Fibroblast of mammary gland (primary cell): ENCODE measurements around the gene TP53I3.
"Not testable (repeated sequence)": the region's sequence is repeated elsewhere in the genome, so short reads cannot be mapped to it uniquely, and the experiment has no call there.

Experiments used
- DNase-seq: peaks from one replicate; pipeline ENCODE4 v3.0.0-alpha.2; 2010; ENCODE audit warnings: low read depth
- H3K4me3 ChIP-seq: 2 replicates; pipeline ENCODE4 v1.5.1; 2011; ENCODE audit warnings: low read depth, mild to moderate bottlenecking, low read length, moderate library complexity; ENCODE audit not compliant: control insufficient read depth
- TF ChIP-seq, protein P1 (sequence below): conservative IDR thresholded peaks from 2 replicates; pipeline ENCODE4 v1.5.1; 2011; ENCODE audit warnings: low read depth, low read length, inconsistent platforms; ENCODE audit not compliant: control insufficient read depth, insufficient read depth

Gene TP53I3

DNA sequence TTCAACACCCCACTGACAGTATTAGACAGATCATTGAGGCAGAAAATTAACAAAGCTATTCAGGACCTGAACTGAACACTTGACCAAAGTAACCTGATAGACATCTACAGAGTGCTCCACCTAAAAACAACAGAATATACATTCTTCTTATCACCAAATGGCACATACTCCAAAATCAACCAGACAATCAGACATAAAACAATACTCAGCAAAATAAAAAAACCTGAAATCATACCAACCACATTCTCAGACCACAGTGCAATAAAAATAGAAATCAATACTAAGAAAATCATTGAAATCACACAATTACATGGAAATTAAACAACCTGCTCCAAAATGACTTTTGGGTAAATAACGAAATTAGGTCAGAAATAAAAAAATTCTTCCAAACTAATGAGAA, 22.7 kb upstream of the TP53I3 start:
- no peak overlapping the region for H3K4me3 ChIP-seq
- DNase-seq = no peak
- TF ChIP-seq, protein P1, sequence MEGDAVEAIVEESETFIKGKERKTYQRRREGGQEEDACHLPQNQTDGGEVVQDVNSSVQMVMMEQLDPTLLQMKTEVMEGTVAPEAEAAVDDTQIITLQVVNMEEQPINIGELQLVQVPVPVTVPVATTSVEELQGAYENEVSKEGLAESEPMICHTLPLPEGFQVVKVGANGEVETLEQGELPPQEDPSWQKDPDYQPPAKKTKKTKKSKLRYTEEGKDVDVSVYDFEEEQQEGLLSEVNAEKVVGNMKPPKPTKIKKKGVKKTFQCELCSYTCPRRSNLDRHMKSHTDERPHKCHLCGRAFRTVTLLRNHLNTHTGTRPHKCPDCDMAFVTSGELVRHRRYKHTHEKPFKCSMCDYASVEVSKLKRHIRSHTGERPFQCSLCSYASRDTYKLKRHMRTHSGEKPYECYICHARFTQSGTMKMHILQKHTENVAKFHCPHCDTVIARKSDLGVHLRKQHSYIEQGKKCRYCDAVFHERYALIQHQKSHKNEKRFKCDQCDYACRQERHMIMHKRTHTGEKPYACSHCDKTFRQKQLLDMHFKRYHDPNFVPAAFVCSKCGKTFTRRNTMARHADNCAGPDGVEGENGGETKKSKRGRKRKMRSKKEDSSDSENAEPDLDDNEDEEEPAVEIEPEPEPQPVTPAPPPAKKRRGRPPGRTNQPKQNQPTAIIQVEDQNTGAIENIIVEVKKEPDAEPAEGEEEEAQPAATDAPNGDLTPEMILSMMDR = no peak

DNA sequence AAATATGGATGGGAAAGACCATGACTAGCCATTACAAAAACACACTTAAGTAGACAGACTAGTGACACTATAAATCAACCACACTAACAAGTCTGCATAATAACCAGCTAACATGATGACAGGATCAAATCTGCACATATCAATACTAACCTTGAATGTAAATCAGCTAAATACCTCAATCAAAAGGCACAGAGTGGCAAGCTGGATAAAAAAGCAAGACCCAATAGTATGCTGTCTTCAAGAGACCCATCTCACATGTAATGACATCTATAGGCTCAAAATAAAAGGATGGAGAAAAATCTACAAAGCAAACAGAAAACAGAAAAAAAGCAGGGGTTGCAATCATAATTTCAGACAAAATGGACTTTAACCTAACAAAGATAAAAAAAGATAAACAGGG, 22.2 kb upstream of the TP53I3 start:
- no peak overlapping the region for H3K4me3 ChIP-seq
- DNase-seq = no peak
- TF ChIP-seq, protein P1 = no peak

DNA sequence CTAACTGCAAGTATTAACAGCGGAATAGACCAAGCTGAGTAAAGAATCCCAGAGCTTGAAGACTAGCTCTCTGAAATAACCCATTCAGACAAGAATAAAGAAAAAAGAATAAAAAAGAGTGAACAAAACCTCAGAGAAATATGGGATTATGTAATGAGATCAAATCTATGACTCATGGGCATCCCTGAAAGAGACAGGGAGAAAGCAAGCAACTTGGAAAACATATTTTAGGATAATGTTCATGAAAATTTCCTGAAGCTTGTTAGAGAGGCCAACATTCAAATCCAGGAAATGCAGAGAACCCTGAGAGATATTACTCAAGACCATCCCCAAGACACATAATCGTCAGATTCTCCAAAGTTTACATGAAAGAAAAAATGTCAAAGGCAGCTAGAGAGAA, 21.2 kb upstream of the TP53I3 start:
- peak; percentile 29 for DNase-seq
- TF ChIP-seq, protein P1 = no peak

DNA sequence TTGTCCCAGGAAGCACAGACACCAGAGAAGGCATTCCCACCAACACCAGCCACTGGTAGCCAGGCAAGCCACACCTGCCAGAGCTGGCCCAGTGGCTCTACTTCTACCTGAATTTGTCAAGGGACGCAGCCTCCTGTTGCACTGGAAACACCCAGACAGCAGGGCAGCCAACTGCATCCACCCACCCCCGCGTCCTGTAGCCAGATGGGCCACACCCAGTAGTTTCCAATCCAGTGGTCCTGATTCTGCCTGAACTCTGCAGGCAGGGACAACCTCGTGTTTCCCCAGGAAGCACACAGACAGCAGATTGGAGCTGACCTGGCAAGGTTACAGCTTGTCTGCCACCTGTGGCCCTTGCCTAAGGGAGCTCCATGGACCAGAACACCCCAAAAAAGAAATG, 20.3 kb upstream of the TP53I3 start:
- DNase-seq = no peak
- TF ChIP-seq, protein P1 = no peak
- H3K4me3 ChIP-seq = no peak overlapping the region

More for the DNA sequence above, 21.2 kb upstream of the TP53I3 start:
- no peak overlapping the region for H3K4me3 ChIP-seq

DNA sequence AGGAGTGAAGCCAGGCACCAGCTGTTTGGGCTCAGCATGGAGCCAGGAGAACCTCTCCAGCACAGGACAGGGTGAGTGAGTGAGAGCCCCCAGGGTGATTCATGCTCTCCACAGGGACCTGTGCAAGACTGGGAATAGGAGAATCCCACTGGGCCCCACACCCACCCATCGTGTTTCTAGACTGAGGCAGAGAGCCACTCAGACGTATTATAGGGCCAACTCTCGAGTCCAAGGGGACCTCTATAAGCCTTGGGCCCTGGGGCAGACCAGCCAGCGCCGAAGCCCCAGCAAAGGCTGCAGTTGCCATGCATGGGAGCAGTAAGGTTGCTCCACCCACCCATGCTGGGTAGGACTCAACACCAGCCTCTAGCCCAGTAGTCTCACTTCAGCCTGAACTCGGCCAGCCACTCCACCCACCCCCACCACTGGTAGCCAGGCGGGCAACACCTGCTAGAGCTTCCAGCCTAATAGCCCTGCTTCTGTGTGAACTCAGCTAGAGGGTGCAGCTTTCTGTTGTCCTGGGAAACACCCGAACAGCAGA, 19.5 kb upstream of the TP53I3 start:
- TF ChIP-seq, protein P1 = no peak
- DNase-seq = no peak
- no peak overlapping the region for H3K4me3 ChIP-seq

DNA sequence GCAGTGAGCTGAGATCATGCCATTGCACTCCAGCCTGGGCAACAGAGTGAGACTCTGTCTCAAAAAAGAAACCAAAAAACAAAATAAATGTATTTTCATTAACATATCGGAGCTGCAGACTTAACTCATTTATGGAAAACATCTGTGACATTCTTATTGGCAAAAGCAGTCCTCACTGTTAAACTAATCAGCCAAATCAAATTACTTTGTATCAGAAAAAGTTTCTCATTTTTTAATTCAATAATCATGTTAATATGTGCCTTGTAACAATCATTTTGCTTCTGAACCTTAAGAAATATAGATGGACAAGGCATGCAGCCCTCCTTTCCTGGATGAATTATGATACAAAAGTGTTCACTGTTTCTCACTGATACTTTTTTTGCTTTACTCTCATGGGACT, 18.0 kb upstream of the TP53I3 start:
- no peak overlapping the region for H3K4me3 ChIP-seq
- TF ChIP-seq, protein P1 = no peak
- DNase-seq = no peak

DNA sequence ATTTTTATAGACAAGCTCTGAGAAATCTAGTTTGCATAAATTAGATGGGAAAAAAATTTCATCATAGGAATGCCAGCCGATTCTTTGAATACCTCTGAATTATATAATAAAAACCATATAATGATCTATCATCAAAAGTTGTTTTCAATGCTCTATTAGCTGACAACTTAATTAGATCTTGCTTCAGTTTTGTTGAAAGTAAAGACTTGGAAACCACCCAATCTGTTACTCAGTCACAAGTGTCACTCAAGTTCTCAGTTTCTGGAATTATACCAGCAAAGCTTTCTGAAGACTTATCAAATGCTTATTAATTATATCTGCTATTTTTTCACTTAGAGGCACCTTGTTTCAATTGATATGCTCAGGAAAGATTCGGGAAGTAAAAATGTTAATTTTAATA, 17.4 kb upstream of the TP53I3 start:
- DNase-seq = no peak

DNA sequence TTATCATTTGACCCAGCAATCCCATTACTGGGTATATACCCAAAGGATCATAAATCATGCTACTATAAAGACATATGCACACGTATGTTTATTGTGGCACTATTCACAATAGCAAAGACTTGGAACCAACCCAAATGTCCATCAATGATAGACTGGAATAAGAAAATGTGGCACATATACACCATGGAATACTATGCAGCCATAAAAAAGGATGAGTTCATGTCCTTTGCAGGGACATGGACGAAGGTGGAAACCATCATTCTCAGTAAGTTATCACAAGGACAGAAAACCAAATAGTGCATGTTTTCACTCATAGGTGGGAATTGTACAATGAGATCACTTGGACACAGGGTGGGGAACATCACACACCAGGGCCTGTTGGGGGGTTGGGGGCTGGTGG, 16.1 kb upstream of the TP53I3 start:
- not testable (repeated sequence) for H3K4me3 ChIP-seq, DNase-seq

More for the DNA sequence above, 17.4 kb upstream of the TP53I3 start:
- H3K4me3 ChIP-seq = no peak overlapping the region
- TF ChIP-seq, protein P1 = no peak

DNA sequence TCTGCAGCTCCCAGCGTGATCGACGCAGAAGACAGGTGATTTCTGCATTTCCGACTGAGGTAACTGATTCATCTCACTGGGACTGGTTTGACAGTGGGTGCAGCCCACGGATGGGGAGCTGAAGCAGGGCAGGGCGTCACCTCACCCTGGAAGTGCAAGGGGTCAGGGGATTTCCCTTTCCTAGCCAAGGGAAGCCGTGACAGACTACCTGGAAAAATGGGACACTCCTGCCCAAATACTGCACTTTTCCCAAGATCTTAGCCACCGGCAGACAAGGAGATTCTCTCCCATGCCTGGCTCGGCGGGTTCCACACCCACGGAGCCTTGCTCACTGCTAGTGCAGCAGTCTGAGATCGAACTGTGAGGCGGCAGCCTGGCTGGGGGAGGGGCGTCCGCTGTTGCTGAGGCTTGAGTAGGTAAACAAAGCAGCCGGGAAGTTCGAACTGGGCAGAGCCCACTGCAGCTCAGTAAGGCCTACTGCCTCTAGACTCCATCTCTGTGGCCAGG, 10.6 kb upstream of the TP53I3 start:
- DNase-seq, H3K4me3 ChIP-seq: not testable (repeated sequence)

DNA sequence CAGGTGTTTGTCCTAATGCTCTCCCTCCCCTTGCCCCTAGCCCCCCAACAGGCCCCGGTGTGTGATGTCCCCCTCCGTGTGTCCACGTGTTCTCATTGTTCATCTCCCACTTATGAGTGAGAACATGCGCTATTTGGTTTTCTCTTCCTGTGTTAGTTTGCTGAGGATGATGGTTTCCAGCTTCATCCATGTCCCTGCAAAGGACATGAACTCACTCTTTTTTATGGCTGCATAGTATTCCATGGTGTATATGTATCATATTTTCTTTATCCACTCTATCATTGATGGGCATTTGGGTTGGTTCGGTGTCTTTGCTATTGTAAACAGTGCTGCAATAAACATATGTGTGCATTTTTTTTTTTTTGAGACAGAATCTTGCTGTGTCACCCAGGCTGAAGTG, 8.6 kb upstream of the TP53I3 start:
- H3K4me3 ChIP-seq, DNase-seq: not testable (repeated sequence)
